Fibroblast of lung (primary cell): ENCODE measurements around the gene TUBA4A.

ENCODE experiments used
- EZH2 ChIP-seq: IDR thresholded peaks from 2 replicates; pipeline ENCODE4 v1.5.1; 2012; ENCODE audit warnings: low read length, control low read depth, mild to moderate bottlenecking; ENCODE audit errors: missing control alignments
- TF ChIP-seq, protein P1 (sequence below), 2 donors: IDR thresholded peaks in 1 of 2; conservative IDR thresholded peaks in 1 of 2; 1 replicate in 1 of 2; 2 replicates in 1 of 2; pipeline ENCODE4 v1.5.1; 2011 to 2012; ENCODE audit warnings: low read length in 2 of 2, control low read depth in 1 of 2, inconsistent platforms in 1 of 2, low read depth in 1 of 2, mild to moderate bottlenecking in 1 of 2

GRCh38 chr2:219279151-219279915, 25.6 kb upstream of the TUBA4A start, which contains the start of gene DNAJB2:
- TF ChIP-seq EZH2, result no peak
- TF ChIP-seq, protein P1, sequence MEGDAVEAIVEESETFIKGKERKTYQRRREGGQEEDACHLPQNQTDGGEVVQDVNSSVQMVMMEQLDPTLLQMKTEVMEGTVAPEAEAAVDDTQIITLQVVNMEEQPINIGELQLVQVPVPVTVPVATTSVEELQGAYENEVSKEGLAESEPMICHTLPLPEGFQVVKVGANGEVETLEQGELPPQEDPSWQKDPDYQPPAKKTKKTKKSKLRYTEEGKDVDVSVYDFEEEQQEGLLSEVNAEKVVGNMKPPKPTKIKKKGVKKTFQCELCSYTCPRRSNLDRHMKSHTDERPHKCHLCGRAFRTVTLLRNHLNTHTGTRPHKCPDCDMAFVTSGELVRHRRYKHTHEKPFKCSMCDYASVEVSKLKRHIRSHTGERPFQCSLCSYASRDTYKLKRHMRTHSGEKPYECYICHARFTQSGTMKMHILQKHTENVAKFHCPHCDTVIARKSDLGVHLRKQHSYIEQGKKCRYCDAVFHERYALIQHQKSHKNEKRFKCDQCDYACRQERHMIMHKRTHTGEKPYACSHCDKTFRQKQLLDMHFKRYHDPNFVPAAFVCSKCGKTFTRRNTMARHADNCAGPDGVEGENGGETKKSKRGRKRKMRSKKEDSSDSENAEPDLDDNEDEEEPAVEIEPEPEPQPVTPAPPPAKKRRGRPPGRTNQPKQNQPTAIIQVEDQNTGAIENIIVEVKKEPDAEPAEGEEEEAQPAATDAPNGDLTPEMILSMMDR (conservative IDR thresholded peaks at IDR 0.05 in 1 of 2, IDR thresholded peaks at IDR 0.05 in 1 of 2; ENCODE audit: low read depth in 1 of 2, low read length in 2 of 2), result no peak
